Activated gamma-delta T cell (primary cell): Measurements from ENCODE around the gene OR13C9.
"Not testable (repeated sequence)": the region's sequence is repeated elsewhere in the genome, so short reads cannot be mapped to it uniquely, and the experiment has no call there.

Experiments used
- DNase-seq: peaks from one replicate; lab custom pipeline; 2025; lab: John Stamatoyannopoulos, UW
- total RNA-seq, 2 donors: gene quantifications; one replicate each; lab custom pipeline; 2026; lab: John Stamatoyannopoulos, UW

The OR13C9 gene
- total RNA-seq: 0 reads per million in 2 donors

DNA sequence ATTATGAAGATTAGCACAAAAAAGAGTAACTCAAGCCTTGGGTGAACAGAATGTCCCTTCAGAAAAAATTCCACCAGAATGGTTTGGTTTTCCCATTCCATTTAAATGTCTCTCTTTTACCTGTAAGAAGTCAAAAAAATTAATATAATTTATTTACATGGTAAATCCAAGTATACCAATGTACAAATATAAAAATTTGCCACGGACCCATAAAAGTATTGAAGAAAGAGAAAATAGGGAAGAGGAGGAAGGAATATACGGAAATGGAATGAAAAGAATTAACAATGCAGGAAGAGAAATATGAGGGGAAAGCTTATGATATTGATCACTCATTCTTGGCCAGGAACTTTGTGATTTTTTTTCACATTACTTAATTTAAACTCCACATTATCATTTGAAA lies at the start of gene OR13C9:
OR13C9 (minus strand) TSS at position 101 of the 400 bp plus-strand sequence; CDS start at position 101, 0 bp downstream.
- no peak for DNase-seq

DNA sequence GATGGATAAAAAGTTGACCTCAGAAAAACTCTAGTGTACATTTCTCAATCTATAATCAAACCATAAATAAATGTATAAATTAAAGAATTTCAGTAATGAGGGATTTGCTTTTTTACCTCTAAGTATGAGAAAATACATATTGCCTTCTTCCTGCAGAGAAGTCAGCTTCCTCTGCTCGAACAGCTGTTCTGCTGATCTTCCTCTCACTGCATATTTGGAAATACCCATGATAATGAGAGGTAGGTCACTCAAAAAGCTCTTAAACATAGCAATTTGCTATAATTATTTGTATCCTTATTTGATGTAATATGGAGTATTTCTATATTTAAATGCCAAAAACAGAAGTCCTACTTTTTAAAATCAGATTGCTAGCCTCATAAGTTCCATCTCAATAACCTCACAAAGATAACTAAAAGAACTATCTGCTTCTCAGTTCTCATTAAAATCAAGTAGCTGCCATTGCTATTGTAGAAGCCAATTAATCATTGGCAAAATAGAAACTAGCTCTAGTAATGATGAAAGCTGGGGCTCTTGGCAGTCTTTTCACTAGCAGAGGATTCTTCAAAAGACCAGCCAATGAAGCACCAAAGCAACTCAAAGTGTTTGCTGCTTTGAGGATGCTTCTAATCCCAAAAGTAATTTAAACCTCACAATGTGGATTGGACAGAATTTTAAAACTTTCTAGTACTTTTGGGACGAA lies 40.6 kb upstream of the OR13C9 start:
- no peak for DNase-seq

- no peak for DNase-seq
These were observed 17.5 kb upstream of the OR13C9 start for GRCh38 chr9:104635456-104635855.

GRCh38 chr9:104633976-104634520 lies 16.0 kb upstream of the OR13C9 start:
- no peak for DNase-seq

DNA sequence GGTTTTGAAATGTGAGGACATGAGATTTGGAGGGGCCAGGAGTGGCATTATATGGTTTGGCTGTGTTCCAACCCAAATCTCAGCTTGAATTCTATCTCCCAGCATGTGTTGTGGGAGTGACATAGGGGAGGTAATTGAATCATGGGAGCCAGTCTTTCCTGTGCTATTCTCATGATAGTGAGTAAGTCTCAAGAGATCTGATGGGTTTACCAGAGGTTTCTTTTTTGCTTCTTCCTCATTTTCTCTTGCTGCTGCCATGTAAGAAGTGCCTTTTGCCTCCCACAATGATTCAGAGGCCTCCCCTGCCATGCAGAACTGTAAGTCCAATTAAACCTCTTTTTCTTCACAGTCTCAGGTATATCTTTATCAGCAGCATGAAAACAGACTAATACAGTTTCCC lies 8.0 kb upstream of the OR13C9 start:
- DNase-seq: not testable (repeated sequence)

- DNase-seq: no peak
These were observed 586 bp downstream of the OR13C9 start for GRCh38 chr9:104617418-104617817.

DNA sequence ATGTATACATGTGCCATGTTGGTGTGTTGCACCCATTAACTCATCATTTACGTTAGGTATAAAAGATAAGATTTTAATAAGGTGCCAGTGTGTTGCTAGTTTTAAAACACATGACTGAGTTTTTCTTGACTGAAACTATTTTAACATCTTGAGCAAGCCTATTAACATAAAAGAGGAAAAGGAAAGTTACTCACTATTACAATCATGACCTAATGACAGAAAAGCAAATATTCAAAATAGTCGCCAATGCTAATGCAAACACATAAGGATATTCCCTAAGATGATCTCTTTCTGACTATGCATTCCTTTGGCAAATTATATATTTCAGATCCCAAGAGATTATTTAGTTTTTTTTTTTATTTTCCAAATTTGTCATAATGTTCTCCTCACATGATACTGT lies 6.8 kb downstream of the OR13C9 start:
- DNase-seq: no peak

GRCh38 chr9:104608336-104608735 lies 9.7 kb downstream of the OR13C9 start:
- DNase-seq: no peak

- no peak for DNase-seq
These were observed 11.9 kb downstream of the OR13C9 start for GRCh38 chr9:104606152-104606551.

DNA sequence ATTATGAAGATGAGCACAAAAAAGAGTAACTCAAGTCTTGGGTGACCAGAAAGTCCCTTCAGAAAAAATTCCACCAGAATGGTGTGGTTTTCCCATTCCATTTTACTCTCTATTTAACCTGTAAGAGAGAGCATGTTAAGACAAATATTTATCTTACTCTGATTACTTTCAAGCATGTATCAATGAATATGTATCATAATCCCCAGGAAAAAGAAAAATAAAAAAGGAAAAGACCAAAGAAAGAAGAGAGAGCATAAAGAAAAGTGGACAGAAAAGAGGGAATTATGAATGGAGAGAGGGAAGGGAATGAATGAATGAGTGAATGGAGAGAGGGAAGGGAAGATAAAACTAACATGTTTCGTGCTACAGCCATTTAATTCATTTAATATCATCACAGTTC lies 12.5 kb downstream of the OR13C9 start, which contains the start of gene OR13C2:
OR13C2 (minus strand) TSS at position 101 of the 400 bp plus-strand sequence; CDS start at position 101, 0 bp downstream.
- not testable (repeated sequence) for DNase-seq

GRCh38 chr9:104604801-104605200 lies 13.2 kb downstream of the OR13C9 start:
- DNase-seq: no peak

DNA sequence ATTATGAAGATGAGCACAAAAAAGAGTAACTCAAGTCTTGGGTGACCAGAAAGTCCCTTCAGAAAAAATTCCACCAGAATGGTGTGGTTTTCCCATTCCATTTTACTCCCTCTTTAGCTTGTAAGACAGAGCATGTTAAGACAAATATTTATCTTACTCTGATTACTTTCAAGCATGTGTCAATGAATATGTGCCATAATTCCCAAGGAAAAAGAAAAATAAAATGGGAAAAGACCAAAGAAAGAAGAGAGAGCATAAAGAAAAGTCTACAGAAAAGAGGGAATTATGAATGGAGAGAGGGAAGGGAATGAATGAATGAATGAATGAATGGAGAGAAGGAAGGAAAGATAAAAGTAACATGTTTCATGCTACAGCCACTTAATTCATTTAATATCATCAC lies 18.7 kb downstream of the OR13C9 start, which contains the start of gene OR13C5:
OR13C5 (minus strand) TSS at position 101 of the 400 bp plus-strand sequence; CDS start at position 101, 0 bp downstream.
- DNase-seq: not testable (repeated sequence)

- DNase-seq: not testable (repeated sequence)
These were observed 19.3 kb downstream of the OR13C9 start for GRCh38 chr9:104598749-104599148.

GRCh38 chr9:104589626-104590025 lies 28.4 kb downstream of the OR13C9 start:
- DNase-seq: no peak

DNA sequence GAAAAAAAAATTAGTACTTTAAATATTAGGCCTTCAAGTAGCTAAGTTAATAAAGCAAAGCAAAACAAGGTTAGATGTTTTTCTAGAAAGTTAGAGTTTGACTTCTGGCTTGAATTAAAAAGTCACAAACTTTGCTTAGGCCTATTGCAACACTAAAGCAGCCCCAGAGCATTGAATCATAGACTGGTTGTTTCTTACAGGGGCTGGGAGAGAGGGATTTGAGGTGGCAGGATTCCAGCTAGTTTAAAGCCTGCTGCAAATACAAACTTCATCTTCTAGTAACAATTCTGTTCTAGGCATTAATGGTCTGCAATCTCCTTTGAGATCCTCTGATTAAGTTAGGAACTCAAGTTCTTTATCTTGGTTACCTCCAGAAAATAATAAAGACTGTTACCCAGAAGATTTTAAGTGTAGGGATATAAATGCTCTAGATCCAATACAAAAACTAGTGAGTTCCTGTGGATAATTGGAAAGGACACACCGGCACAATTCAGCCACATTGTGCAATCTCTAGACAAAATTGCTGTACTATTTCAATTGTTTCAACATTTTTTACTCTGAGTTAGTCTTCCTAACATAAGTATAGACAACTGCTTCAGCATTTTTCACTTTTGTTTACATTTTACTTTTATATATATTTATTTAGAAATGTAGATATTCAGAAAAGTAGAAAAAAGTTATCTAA lies 31.4 kb downstream of the OR13C9 start:
- DNase-seq: no peak

- no peak for DNase-seq
These were observed 37.4 kb downstream of the OR13C9 start for GRCh38 chr9:104580562-104580961.

GRCh38 chr9:104577263-104577662 lies 40.7 kb downstream of the OR13C9 start:
- no peak for DNase-seq

- DNase-seq: no peak
These were observed 42.5 kb downstream of the OR13C9 start for GRCh38 chr9:104575456-104575855.

- DNase-seq: no peak
These were observed 45.4 kb downstream of the OR13C9 start for GRCh38 chr9:104572612-104573011.

DNA sequence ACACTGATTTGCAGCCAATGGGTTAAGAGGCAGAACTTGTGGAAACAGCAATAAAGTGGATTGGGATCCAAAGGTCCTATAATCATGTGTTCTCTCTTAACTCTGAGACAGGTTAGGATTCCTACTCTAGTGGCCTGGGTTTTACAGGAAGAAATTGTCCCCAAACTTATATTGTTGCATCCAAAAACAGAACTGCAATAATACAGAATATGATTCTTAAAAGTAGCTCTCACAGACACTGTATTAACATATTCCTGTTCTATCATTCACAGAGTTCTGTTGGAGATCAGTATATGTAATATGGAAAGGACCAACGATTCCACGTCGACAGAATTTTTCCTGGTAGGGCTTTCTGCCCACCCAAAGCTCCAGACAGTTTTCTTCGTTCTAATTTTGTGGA lies 49.1 kb downstream of the OR13C9 start, which contains the start of gene OR13C8:
OR13C8 (plus strand) TSS at position 301 of the 400 bp plus-strand sequence; CDS start at position 301, 0 bp downstream.
- no peak for DNase-seq
